ENCODE results near the gene KIF20B.
"Not testable (repeated sequence)": the region's sequence is repeated elsewhere in the genome, so short reads cannot be mapped to it uniquely, and the experiment has no call there.

The KIF20B gene

GRCh38 chr10:89776665-89777064 is 75.3 kb downstream of the KIF20B start:
- DNase-seq (ENCODE audit: low read depth in 2 of 2, low spot score in 1 of 2): no peak

DNA sequence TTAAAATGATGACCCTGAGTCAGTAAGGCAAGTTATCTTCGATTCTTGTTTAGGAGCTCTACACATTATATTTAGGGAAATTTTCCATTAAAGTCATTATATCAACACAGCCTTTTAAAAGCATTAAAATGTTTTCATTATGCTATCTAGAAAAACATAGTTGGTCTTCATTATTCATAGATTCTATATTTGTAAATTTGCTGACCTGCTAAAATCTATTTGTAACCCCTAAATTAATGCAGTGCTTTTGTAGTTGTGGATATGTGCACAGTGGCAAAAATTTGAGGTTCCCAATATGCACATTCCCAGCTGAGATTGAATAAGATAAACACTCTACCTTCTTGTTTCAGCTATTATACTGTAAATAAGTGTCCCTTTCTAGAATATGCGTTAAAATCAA is 81.1 kb downstream of the KIF20B start:
- no peak for DNase-seq (ENCODE audit: low read depth in 2 of 2, low spot score in 1 of 2)

DNA sequence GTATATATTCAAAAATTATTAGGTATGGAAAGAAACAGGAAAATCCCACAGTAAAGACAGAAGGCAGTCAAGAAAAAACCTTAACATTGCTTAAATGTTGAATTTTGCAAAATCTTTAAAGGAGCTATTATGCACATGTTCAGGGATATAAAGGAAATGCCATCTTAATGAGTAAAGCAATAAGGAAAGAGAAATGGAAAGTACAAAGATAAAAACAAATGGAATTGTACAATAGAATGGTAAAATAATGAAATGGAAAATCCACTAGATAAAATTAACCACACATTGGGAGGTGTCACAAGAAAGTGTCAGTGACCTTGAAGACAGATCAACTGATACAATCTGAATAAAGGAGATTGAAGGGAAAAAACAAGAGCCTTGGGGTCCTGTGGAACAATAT is 82.0 kb downstream of the KIF20B start:
- no peak for DNase-seq (ENCODE audit: low read depth in 2 of 2, low spot score in 1 of 2)

GRCh38 chr10:89785095-89785494 is 83.7 kb downstream of the KIF20B start:
- no peak for DNase-seq (ENCODE audit: low read depth in 2 of 2, low spot score in 1 of 2)

- no peak for DNase-seq (ENCODE audit: low read depth in 2 of 2, low spot score in 1 of 2)
Observed at GRCh38 chr10:89789188-89789877, 87.9 kb downstream of the KIF20B start.

- no peak for DNase-seq (ENCODE audit: low read depth in 2 of 2, low spot score in 1 of 2)
Observed at GRCh38 chr10:89792187-89792586, 90.8 kb downstream of the KIF20B start.

DNA sequence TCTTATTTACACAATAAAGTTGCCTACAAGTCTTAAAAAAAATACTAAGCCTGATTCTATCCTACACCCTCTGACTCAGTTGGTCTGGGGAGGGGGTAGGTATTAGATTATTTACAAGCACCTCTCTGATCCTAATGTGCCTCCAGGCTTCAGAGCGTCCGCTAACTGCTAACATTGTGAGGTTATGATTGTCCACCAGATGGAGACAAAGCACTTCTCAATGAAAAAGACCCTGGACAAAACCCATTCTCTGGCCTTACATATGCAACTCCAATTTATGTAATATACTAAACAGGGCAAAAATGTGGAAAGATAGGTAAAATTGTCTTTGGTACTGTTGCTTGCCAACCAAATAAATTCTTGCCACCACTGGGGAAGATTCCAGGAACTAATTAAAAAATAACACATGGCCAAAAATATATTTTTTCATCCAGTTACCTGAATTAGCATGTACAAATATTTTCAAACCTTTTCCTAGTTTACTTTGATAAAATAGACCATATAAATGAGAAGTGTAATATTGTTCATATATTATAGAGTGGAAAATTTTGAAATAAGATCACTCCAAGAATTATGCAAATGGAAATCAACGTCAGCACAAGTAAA is 92.4 kb downstream of the KIF20B start:
- DNase-seq (ENCODE audit: low read depth in 2 of 2, low spot score in 1 of 2): no peak

DNA sequence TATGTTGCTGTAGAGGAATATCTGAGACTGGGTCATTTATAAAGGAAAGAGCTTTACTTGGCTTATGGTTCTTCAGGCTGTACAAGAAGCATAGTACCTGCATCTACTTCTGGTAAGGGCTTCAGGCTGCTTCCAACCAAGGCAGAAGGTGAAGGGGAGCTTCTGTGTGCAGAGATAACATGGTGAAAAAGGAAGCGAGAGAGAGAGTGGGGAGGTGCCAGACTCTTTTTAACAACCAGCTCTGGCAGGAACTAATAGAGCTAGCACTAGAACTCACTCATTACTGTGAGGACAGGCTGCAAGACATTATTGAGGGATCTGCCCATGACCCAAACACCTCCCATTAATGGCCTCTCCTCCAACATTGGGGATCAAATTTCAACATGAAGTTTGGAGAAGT is 94.5 kb downstream of the KIF20B start:
- DNase-seq (ENCODE audit: low read depth in 2 of 2, low spot score in 1 of 2): no peak

GRCh38 chr10:89798092-89798491 is 96.7 kb downstream of the KIF20B start:
- DNase-seq (ENCODE audit: low read depth in 2 of 2, low spot score in 1 of 2): no peak

GRCh38 chr10:89799573-89799972 is 98.2 kb downstream of the KIF20B start:
- no peak for DNase-seq (ENCODE audit: low read depth in 2 of 2, low spot score in 1 of 2)

- DNase-seq (ENCODE audit: low read depth in 2 of 2, low spot score in 1 of 2): no peak
Observed at GRCh38 chr10:89805599-89806013, 104.2 kb downstream of the KIF20B start.

DNA sequence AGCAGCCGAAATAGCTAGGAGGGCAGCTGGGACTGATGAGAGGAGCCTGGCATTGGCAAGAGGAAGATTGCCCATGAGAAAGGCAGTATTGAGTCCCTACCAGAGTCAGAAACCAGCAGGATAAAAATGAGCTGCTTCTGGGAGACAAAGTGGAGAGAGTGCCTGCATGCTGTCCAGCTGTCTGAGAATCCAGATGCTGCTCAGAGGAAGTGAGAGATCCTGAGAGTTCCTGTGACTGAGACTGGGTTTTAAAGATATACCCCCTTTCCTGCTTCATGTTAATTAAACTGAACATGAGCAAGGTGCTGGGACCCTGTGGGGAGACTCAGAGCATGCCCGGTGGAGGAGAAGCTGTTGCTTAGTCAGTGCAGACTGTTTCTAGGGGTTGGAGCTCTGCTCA is 107.5 kb downstream of the KIF20B start:
- no peak for DNase-seq (ENCODE audit: low read depth in 2 of 2, low spot score in 1 of 2)

- DNase-seq (ENCODE audit: low read depth in 2 of 2, low spot score in 1 of 2): no peak
Observed at GRCh38 chr10:89809766-89810165, 108.4 kb downstream of the KIF20B start.

- no peak for DNase-seq (ENCODE audit: low read depth in 2 of 2, low spot score in 1 of 2)
Observed at GRCh38 chr10:89810908-89811525, 109.6 kb downstream of the KIF20B start.

GRCh38 chr10:89813546-89813945 is 112.2 kb downstream of the KIF20B start:
- DNase-seq (ENCODE audit: low read depth in 2 of 2, low spot score in 1 of 2): no peak

DNA sequence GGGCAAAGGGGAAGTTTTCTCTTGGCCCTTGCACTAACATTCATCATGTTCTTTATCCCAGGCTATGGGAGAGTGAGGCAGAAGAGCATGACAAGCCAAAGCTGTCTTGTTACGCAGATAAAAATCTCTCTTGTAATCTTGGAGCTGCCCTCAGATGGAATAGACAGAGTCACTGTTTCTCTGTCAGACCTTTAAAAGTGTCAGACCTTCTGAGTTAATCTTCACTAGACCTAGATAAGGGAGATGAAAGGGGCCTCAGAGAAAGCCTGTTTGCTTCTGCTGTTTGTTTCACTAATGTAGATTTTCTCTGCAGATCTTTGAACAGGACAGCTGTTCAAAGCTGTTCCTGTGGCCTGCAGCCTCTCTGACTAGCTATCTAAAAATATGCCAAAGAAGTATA is 112.9 kb downstream of the KIF20B start:
- DNase-seq (ENCODE audit: low read depth in 2 of 2, low spot score in 1 of 2): no peak

DNA sequence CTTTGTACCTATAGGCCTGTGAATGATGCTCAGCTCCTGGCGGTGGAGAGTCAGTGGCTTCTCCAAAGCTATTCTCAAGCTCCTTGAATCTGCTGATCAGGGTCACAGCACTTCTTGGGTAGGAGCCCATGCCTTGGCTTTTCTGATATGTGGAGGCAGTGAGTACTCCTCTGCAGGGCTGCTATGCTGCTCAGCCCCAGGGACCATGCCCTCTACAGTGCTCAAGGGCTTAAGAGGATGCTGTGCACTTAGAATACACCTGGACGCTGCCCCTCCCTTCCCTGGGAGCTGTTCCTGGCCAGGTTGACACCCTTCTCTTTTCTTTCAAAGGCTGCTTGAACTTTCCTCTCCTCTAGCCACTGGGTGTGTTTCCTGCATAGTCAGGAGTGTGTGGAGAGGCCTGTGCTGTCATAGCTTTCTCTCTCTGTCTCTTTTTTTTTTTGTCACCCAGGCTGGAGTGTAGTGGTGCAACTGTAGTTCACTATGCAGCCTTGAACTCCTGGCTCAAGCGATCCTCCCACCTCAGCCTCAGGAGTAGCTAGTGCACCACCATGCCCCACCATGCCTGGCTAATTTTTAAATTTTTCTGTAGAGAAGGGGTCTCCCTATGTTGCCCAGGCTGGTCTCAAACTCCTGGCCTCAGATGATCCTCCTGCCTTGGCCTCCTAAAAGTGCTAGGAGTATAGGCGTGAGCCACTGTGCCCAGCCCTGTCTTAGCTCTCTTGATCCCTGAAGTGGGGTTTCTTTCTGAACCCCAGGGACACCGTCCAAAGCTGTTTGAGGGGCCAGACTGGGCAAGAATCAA is 113.9 kb downstream of the KIF20B start:
- no peak for DNase-seq (ENCODE audit: low read depth in 2 of 2, low spot score in 1 of 2)

GRCh38 chr10:89819008-89819407 is 117.6 kb downstream of the KIF20B start:
- DNase-seq (ENCODE audit: low read depth in 2 of 2, low spot score in 1 of 2): not testable (repeated sequence)
